SK-N-SH (cell line): ENCODE data around the gene SMIM22. TPM values are rescaled to one million over a fixed set of nuclear protein-coding genes. Genes with fewer than 3 reads are reported as not detected.

Experiments used
- CTCF ChIA-PET: fragments of 300-600, 350-600 bp; formaldehyde crosslinking; extraction: SDS; loops from one replicate; lab custom pipeline; 2021; lab: Yijun Ruan, JAX
- POLR2A ChIA-PET: fragments of 350-600 bp; sonication (Branson Sonifier 250); formaldehyde crosslinking; extraction: SDS; loops from one replicate; lab custom pipeline; 2020; ENCODE audit warnings: antibody characterized with exemption, inconsistent platforms; lab: Yijun Ruan, JAX
- DNase-seq: peaks from one replicate; pipeline ENCODE4 v3.0.0; 2012
- H2AFZ ChIP-seq: fragments of 200-600 bp; sonication (generic); 2 replicates; pipeline ENCODE4 v1.8.1; 2016; ENCODE audit warnings: antibody characterized with exemption, mild to moderate bottlenecking, low read depth
- H3F3A ChIP-seq: fragments of 200-600 bp; sonication (generic); replicated peaks from 2 replicates; pipeline ENCODE3; 2016; ENCODE audit warnings: antibody characterized with exemption, mild to moderate bottlenecking; ENCODE audit not compliant: insufficient read depth
- H3K27ac ChIP-seq, 2 experiments: fragments of 200-500 bp in 1 of 2; fragments of 200-600 bp in 1 of 2; sonication (Bioruptor generic) in 1 of 2; sonication (generic), shearing (Covaris generic) in 1 of 2; 2 replicates each; pipeline versions ENCODE4 v1.5.1 to v1.6.1; 2014 to 2016; ENCODE audit warnings: low read depth in 2 of 2, inconsistent platforms in 1 of 2, low read length in 1 of 2, mild to moderate bottlenecking in 1 of 2, mixed read lengths in 1 of 2
- H3K27me3 ChIP-seq: fragments of 200-600 bp; sonication (generic), shearing (Covaris generic); 2 replicates; pipeline ENCODE4 v1.6.1; 2016; ENCODE audit warnings: mixed run types; ENCODE audit not compliant: insufficient read depth
- H3K36me3 ChIP-seq, 2 experiments: fragments of 200-500 bp in 1 of 2; fragments of 200-600 bp in 1 of 2; sonication (Bioruptor generic) in 1 of 2; sonication (generic) in 1 of 2; replicated peaks in 1 of 2; 2 replicates each; pipeline versions ENCODE3 to v1.5.1; 2014 to 2016; ENCODE audit warnings: low read length in 1 of 2, mild to moderate bottlenecking in 1 of 2; ENCODE audit not compliant: insufficient read depth in 2 of 2, control insufficient read depth in 1 of 2
- H3K4me1 ChIP-seq, 2 experiments: fragments of 200-500 bp in 1 of 2; fragments of 200-600 bp in 1 of 2; sonication (Bioruptor generic) in 1 of 2; sonication (generic), shearing (Covaris generic) in 1 of 2; 2 replicates each; pipeline versions ENCODE4 v1.5.1 to v1.6.1; 2014 to 2016; ENCODE audit warnings: low read depth in 1 of 2, low read length in 1 of 2, mixed run types in 1 of 2; ENCODE audit not compliant: insufficient read depth in 2 of 2, control insufficient read depth in 1 of 2
- H3K4me2 ChIP-seq: fragments of 200-600 bp; sonication (generic), shearing (Covaris generic); 2 replicates; pipeline ENCODE4 v1.6.1; 2017; ENCODE audit warnings: mixed run types
- H3K4me3 ChIP-seq, 2 experiments: fragments of 200-500 bp in 1 of 2; fragments of 200-600 bp in 1 of 2; sonication (Bioruptor generic) in 1 of 2; sonication (generic), shearing (Covaris generic) in 1 of 2; 2 replicates each; pipeline versions ENCODE4 v1.5.1 to v1.8.1; 2014 to 2016; ENCODE audit warnings: low read depth in 2 of 2, inconsistent platforms in 1 of 2, low read length in 1 of 2, mild to moderate bottlenecking in 1 of 2, mixed read lengths in 1 of 2, moderate library complexity in 1 of 2
- H3K79me2 ChIP-seq: fragments of 200-600 bp; sonication (generic); 2 replicates; pipeline ENCODE4 v1.8.1; 2017; ENCODE audit warnings: mild to moderate bottlenecking; ENCODE audit not compliant: insufficient read depth
- H3K9ac ChIP-seq: fragments of 200-600 bp; sonication (generic); 2 replicates; pipeline ENCODE4 v1.6.1; 2017; ENCODE audit warnings: mixed run types
- H3K9me2 ChIP-seq: fragments of 200-600 bp; sonication (generic); 2 replicates; pipeline ENCODE4 v1.6.1; 2017; ENCODE audit warnings: mixed run types
- H3K9me3 ChIP-seq: fragments of 200-600 bp; sonication (generic); 2 replicates; pipeline ENCODE4 v1.6.1; 2017; ENCODE audit warnings: mixed run types, mild to moderate bottlenecking, moderate library complexity
- H4K20me1 ChIP-seq: fragments of 200-600 bp; sonication (generic); 2 replicates; pipeline ENCODE4 v1.6.1; 2017; ENCODE audit warnings: mild to moderate bottlenecking, mixed run types; ENCODE audit not compliant: insufficient read depth
- CHD2 ChIP-seq: fragments of 150-350 bp; IDR thresholded peaks from 2 replicates; pipeline ENCODE4 v1.6.1; 2018; ENCODE audit warnings: low read length; ENCODE audit not compliant: partially characterized antibody
- CTCF ChIP-seq: fragments of 200-600 bp; sonication (generic); IDR thresholded peaks from 2 replicates; pipeline ENCODE4 v1.6.1; 2017; ENCODE audit warnings: antibody characterized with exemption, mild to moderate bottlenecking, moderate library complexity
- ELF1 ChIP-seq: IDR thresholded peaks from 2 replicates; pipeline ENCODE4 v1.4.0; 2012
- FOXM1 ChIP-seq: IDR thresholded peaks from 2 replicates; pipeline ENCODE4 v1.4.0; 2012; ENCODE audit warnings: low read depth, mild to moderate bottlenecking
- GATA2 ChIP-seq: sonication (generic); formaldehyde crosslinking; IDR thresholded peaks from 2 replicates; pipeline ENCODE4 v1.5.0; 2020; ENCODE audit warnings: mild to moderate bottlenecking, missing genetic modification reagents
- IRF3 ChIP-seq: fragments of 150-350 bp; IDR thresholded peaks from 2 replicates; pipeline ENCODE4 v1.6.1; 2016; ENCODE audit warnings: mild to moderate bottlenecking, low read depth, low read length
- MAX ChIP-seq: IDR thresholded peaks from 2 replicates; pipeline ENCODE4 v1.4.0; 2012; ENCODE audit warnings: low read depth
- MEF2A ChIP-seq: IDR thresholded peaks from 2 replicates; pipeline ENCODE4 v1.4.0; 2012; ENCODE audit warnings: low read depth, borderline replicate concordance
- MXI1 ChIP-seq: IDR thresholded peaks from 2 replicates; pipeline ENCODE4 v1.6.1; 2012; ENCODE audit warnings: mild to moderate bottlenecking, low read depth, low read length, improper control_type of control experiment
- NFIC ChIP-seq: IDR thresholded peaks from 2 replicates; pipeline ENCODE4 v1.4.0; 2012; ENCODE audit warnings: borderline replicate concordance
- NRF1 ChIP-seq: IDR thresholded peaks from 2 replicates; pipeline ENCODE4 v1.6.1; 2012; ENCODE audit warnings: low read depth, mild to moderate bottlenecking, low read length
- POLR2AphosphoS5 ChIP-seq: IDR thresholded peaks from 2 replicates; pipeline ENCODE4 v1.6.1; 2012; ENCODE audit warnings: low read depth, low read length
- RCOR1 ChIP-seq: fragments of 150-350 bp; IDR thresholded peaks from 2 replicates; pipeline ENCODE4 v1.6.1; 2017; ENCODE audit warnings: antibody characterized with exemption, low read length
- TAF1 ChIP-seq: IDR thresholded peaks from 2 replicates; pipeline ENCODE4 v1.6.1; 2012; ENCODE audit warnings: low read depth, mild to moderate bottlenecking, low read length, moderate library complexity, borderline replicate concordance
- TCF12 ChIP-seq: IDR thresholded peaks from 2 replicates; pipeline ENCODE4 v1.4.0; 2012
- TEAD4 ChIP-seq: IDR thresholded peaks from 2 replicates; pipeline ENCODE4 v1.4.0; 2012; ENCODE audit warnings: mild to moderate bottlenecking, borderline replicate concordance; ENCODE audit not compliant: insufficient read depth
- USF2 ChIP-seq: fragments of 150-350 bp; IDR thresholded peaks from 2 replicates; pipeline ENCODE4 v1.6.1; 2017; ENCODE audit warnings: antibody characterized with exemption, low read length, low read depth, borderline replicate concordance
- ZBTB33 ChIP-seq: IDR thresholded peaks from 2 replicates; pipeline ENCODE4 v1.4.0; 2012; ENCODE audit warnings: low read depth, borderline replicate concordance
- WGBS: methylation state at CpG from one replicate; pipeline ENCODE4 v1.1.6; 2017; ENCODE audit warnings: low lambda C conversion rate; 5-methylcytosine and 5-hydroxymethylcytosine counted together
- polyA plus RNA-seq, 3 experiments: library from polyadenylated mRNA; depleted of rRNA; stranded (reverse); fragments of >200 nt; gene quantifications; 2 replicates each; pipeline ENCODE4 v1.2.3, GENCODE V29; 2012

SMIM22 gene
- polyA plus RNA-seq, 1 of the 3 experiments (the other 2 are of a cell fraction) = not detected

- TF ChIP-seq CTCF (no peak), NRF1 (no peak), MXI1 (no peak), GATA2 (CRISPR knock-in tag) (no peak), FOXM1 (no peak), ELF1 (no peak), USF2 (no peak), TEAD4 (no peak), NFIC (no peak), CHD2 (no peak), MEF2A (no peak)
These were observed 48.1 kb upstream of the SMIM22 start (continued) for GRCh38 chr16:4746991-4747574.

- no peak overlapping the region for H3K4me3 ChIP-seq
- no peaks in the 10 kb centered on the region for H3K79me2 ChIP-seq
- H3K27ac ChIP-seq = no peak overlapping the region
- no peak for DNase-seq
- peaks cover 9 to 23% of the 10 kb centered on the region in 2 experiments for H3K36me3 ChIP-seq
- POLR2A ChIA-PET = interaction anchor here (1.1 kb wide), 1 partner anchor 13 kb away, joined by 3 read pairs; no protein-coding TSS in a partner anchor
- no peaks in the 10 kb centered on the region; a peak in 1 of 4 replicates for H3K4me1 ChIP-seq
- no peaks in the 10 kb centered on the region for H4K20me1 ChIP-seq
- TF ChIP-seq ELF1 (no peak), TCF12 (no peak), RCOR1 (no peak), TEAD4 (no peak), FOXM1 (no peak), CHD2 (no peak), MAX (no peak), USF2 (no peak), MXI1 (no peak), IRF3 (no peak), TAF1 (no peak), POLR2AphosphoS5 (no peak), ZBTB33 (no peak)
- WGBS = 91% methylated on average over 13 of the region's 14 CpGs
- no peak overlapping the region for H3K9ac ChIP-seq
- H3K9me2 ChIP-seq = no peaks in the 10 kb centered on the region
- H3K9me3 ChIP-seq = no peaks in the 10 kb centered on the region
- H3K27me3 ChIP-seq = no peaks in the 10 kb centered on the region
- CTCF ChIA-PET = interaction anchor here (1.2 to 1.5 kb wide), 2 partner anchors 55 to 208 kb away, joined by 3 to 5 read pairs; partner anchors contain the start of gene ROGDI
- no peak overlapping the region for H3K4me2 ChIP-seq
- H2AFZ ChIP-seq = no peak overlapping the region
- H3F3A ChIP-seq = no peaks in the 10 kb centered on the region
These were observed 47.1 kb upstream of the SMIM22 start for GRCh38 chr16:4747906-4748681.
